KG1 (cell line): Measurements from ENCODE around the gene MYCBP2.
"Not testable (repeated sequence)": the region's sequence is repeated elsewhere in the genome, so short reads cannot be mapped to it uniquely, and the experiment has no call there.

Experiments
- DNase-seq: peaks from one replicate; lab custom pipeline; 2025; lab: John Stamatoyannopoulos, UW

Gene MYCBP2

DNA sequence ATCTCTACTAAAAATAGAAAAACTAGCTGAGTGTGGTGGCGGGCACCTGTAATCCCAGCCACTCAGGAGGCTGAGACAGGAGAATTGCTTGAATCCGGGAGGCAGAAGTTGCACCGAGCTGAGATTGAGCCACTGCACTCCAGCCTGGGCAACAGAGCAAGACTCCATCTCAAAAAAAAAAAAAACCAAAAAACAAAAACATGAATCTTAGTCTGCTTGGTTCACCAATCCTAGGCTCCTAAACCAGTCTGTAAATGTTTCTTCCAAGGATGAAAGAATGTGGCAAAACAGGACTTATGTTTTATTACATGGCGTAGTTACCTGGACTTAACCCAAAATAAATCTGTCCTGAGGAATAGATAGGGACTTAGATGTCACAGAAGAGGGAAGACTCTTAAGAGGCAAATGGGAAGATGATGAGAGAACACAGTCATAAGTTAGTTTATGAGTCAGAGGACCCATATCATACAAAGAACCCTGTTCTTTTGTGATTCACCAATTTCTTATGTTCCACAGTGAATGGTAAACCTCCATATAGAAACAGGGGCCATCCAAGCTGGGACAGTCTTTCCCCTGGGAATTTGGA, 293.1 kb downstream of the MYCBP2 start:
- DNase-seq: no peak

DNA sequence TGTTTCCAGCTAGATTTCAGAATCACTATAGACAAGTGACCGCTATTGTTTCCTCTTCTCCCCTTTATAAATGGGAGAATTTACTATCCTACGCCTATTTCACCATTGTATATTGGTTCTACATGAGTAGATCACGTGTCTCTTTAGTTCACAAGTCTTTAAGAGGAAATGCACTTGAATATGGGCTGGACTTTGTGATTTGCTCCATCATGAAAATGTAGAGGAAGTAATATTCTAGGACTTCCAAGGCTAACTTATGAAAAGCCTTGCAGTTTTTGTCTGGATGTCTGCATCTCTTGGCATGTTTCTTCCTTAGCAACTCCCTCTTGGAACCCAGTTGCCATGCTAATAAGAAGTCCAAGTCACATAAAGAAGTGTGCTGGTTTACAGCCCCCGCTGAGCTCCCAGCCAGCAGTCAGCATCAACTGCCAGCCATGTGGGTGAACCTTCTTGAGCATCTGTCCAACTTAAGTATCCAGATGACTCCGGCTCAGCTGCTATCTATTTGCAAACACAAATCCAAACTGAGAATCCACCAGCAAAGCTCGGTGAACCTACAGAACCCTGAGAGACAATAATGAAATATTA, 295.1 kb downstream of the MYCBP2 start:
- DNase-seq: no peak

DNA sequence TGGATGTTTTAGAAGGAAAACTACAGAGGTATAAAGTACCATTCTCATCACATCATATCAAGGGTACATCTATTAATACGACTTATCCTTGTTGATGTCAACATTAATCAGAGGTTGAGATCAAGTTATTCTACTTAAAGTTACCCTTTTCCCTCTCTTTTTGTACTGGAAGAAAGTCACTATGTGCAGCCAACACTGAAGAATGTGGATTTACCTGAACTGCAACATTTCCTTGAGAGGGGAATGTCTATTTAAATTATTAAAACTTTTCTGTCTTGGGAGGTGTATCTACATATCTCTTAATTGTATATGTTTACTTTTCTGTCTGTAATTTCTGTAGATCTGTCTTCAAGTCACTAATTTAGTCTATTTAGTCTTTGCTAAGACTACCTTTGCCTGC, 297.5 kb downstream of the MYCBP2 start:
- DNase-seq: no peak

DNA sequence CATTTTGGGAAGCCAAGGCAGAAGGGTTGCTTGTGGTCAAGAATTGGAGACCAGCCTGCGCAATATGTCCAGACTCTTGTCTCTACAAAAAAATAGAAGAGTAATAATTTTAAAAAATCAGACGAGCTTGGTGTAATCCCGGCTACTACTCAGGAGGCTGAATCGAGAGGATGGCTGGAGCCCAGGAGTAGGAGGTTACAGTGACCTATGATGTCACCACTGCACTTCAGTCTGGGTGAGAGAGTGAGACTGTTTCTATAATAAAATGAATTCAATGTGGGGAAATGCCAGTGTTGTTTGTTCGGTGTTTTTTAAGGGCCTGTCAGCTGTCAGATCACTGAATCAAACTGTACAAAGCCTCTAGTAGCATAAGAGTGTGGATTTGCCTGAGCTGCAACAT, 298.7 kb downstream of the MYCBP2 start:
- no peak for DNase-seq

DNA sequence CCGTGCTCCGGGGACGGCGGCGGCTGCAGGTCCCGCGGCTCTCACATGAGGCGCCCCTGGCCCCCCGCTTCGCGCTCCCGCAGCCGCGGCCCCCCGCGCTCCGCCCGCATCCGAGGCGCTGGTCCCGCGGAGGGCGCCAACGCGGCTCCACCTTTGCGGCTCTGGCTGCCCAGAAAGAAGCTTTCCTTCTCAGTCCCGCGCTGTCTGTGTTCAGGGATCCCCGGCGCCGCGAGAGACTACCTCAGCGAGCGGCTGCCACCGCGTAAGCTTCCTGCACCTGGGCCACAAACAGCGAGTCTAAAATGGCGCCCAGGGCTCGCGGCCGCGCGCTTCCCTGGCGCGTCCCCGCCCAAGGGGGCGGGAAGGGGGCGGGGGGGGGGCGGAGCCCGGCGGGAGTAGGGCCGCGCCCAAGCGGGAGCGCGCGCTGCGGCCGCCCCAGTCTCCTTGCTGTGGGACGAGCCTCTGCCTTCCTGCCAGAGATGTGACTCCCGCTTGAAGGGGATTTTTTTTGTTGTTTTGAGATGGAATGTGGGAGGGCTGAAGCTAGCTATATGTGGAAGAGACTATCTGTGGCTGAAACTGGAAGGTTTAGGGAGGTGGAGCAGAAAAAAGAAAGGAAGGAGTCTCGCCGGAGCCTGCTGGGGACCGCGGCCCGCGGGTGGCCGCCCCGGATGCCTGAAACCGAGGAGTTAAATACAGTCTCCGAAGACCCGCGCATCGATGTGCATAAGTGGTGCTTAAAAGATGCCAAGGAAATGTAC, 299.9 kb downstream of the MYCBP2 start, which contains the start of gene FBXL3:
Gene FBXL3, minus strand, starts transcription at position 299 of the 761 bp plus-strand sequence. CDS start 5,299 bp downstream, outside the sequence.
- peak; percentile 96 for DNase-seq

DNA sequence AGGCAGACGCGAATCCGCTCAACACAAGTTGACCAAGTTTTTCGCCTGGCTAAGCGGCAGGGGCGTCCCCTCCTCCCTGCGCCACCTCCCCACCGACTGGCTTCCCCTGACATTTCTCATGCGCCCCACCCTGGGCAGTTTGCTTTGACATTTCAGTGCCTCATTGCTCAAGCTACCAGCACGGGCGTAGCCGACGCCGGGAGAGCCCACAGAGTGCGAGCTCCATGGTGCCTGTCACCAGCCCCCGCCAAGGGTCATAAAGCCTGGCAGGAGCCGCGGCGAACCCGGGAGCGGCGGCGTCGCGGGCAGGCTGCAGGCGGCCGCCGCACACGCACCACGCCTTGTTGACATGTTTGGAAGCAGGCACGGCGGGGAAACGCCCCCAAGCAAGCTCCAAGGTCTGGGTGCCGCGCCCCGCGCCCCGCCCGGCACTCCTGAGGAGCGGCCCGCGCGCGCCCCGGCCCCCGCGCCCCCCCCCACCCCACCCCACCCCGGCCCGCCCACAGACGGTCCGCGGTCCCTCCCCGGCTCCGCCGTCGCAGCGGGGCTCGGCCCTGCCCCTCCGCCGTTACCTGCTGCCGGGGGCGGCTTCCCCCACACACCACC, 300.5 kb downstream of the MYCBP2 start:
- peak; percentile 54 for DNase-seq

DNA sequence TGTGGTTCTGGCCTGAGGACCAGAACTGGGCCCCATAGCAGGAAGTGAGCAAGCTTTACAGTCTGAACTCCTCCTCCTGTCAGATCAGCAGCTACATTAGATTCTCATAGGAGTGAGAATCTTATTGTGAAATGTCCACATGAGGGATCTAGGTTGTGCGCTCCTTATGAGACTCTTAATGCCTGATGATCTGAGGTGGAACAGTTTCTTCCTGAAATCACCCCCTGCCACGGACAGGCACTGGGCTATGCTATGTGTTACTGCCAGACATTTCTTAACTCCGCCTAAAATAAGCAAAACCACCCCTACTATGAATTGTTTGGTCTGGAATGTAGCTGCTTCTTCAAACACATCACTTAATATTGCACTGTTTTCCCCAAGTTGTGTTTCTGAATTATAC, 304.6 kb downstream of the MYCBP2 start:
- DNase-seq: no peak

DNA sequence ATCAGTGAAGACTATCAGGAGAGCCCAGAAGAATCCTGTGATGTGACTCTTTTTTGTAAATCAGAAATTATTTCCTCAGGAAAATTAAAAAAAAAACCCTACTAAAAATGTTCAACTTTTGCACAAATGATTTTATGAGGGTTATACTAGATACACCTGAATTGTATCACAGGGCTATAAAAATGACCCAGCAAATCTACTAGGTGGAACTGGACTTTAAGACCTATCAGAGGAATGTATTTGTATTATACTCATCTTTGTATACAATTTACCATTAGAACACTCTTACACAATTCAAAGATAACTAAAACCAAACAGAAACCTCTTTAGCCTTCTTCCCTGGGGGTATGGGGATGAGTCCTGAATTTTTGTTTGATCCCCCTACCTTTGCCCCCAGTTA, 307.1 kb downstream of the MYCBP2 start:
- no peak for DNase-seq

DNA sequence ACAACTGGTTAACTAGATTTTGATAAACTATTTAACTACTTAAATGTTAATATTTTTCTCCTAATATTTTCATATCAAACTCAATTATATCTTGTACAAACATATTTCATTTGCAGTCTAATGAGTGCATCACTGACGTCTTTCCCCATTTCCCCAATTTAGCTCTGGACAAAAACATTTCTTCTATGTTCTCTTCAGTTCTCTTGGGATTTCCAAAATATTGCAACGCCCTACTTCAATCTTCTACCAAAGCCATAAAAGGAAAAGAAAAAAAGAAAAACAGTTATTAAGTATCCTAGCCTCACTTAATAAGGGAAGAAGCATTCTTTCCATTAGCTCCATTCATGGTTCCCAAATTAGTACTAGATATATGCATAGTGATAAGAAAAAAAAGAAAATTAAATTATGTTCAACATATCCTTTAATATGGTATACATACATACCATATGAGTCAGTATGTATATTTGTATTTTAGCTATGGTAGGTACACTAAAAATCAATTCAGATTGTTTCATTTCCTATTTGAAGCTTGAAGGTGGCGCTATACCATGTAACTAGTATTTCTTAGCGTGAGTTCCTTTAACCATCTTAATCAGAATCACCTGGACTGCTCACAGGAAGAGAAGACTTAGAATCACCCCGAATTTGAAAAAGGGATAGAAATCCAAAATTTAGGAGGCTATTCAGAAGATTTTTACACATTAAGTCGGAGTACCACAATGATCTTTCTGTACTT, 309.8 kb downstream of the MYCBP2 start:
- DNase-seq: no peak

DNA sequence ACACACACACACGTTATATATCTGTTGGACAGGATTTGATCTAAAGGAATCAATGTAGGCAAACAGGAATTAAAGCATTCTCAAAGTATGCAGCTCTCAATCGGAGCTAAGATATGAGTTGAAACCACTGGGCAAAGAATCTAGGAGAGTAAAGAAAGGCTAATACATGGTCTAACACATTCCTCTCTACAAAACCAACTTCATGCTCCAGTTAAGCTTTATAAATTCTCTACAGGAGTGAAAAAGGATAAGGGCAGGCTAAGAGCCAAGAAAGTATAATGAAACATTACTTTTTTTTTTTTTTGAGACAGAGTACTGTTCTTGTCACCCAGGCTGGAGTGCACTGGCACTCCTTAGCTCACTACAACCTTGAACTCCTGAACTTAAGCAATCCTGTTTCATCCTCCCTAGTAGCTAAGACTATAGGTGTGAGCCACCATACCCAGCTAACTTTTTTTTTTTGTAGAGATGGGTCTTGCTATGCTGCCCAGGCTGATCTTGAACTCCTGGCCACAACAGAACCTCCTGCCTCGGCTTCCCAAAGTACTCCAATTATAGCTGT, 310.6 kb downstream of the MYCBP2 start:
- no peak for DNase-seq

DNA sequence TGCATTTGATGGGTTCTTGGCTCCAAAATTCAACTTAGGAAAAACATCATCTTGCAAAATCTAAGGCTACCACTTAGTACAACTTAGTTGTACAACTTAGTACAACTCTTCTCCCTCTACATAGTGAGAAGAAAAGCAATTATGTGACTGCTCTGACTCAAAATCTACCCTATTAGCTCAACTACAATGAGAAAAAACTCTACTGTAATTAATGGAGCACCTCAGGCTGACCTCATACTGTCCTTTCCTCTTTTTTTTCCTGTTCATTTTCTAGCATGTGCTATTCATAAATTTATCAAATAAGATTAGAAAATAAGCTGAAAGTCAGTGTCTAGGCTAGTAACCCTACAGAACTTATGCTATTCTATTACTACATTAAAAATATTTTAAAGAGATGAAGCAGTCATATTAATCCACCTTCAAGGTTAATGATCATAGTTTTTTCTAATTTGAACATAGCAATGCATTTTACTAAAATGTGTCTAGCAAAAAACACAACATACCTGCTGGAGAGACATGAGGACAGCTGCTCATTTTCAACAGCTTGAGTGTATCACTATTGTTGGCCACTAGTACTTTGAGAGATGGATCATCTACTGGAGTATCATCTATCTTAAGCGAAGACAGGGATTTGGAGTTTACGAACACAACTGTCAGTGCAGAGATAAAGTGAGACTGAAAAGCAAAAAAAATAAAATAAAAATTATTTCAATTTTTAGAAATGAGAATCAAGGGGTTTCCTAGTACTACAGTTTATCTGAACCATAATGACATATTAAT, 311.8 kb downstream of the MYCBP2 start:
- DNase-seq: no peak

DNA sequence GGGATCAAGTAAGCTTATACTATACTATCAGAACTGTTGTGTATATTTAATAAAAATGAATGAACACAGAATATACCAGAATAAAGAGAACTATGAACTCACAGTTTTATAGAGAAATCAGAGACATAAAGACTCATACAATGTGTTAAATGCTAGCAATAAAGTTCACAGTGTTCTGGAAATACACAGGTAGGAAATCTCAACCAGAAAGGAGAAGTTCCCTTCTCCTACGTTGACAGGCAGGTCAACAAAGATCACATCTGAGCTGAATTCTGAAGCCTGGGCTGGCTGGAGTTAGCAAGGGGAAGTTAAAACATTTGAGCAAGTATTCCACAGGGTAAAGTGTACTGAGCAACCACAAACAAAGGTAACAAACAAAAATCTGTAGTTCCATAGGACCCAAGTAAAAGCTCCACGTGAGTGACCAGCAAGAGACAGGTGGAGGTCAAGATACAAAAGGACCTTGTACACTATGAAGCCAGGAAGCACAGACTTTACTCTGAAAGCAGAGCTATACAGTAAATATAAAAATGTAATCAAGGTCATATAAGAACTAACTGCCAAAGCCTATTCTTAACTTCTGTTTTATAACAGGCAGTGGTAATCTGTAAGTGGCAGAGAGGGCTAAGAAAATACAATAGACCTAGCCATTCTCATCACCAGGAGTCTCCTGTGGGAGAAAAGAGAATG, 312.9 kb downstream of the MYCBP2 start:
- DNase-seq: no peak

DNA sequence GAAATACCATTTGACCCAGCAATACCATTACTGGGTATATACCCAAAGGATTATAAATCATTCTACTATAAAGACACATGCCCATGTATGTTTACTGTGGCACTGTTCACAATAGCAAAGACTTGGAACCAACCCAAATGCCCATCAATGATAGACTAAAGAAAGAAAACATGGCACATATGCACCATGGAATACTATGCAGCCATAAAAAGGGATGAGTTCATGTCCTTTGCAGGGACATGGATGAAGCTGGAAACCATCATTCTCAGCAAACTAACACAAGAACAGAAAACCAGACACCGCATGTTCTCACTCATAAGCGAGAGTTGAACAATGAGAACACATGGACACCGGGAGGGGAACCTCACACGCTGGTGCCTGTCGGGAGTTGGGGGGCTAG, 317.2 kb downstream of the MYCBP2 start:
- DNase-seq: not testable (repeated sequence)

DNA sequence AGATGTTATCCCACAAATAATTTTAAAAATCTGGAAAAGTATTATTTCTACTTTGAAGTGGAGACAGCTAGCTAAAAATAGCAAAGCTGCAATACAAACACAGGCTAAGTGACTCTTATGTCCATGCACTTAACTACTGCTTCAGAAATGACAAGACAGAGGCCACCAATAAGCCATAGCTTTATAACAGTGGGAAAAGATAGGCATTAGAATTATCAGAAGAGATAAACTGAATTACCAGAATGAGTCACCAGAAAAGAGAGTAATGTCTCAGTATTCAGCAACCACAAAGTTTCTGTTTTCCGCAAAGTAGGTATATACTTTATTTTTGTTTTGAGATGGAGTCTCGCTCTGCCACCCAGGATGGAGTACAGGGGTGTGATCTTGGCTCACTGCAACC, 317.9 kb downstream of the MYCBP2 start:
- no peak for DNase-seq

DNA sequence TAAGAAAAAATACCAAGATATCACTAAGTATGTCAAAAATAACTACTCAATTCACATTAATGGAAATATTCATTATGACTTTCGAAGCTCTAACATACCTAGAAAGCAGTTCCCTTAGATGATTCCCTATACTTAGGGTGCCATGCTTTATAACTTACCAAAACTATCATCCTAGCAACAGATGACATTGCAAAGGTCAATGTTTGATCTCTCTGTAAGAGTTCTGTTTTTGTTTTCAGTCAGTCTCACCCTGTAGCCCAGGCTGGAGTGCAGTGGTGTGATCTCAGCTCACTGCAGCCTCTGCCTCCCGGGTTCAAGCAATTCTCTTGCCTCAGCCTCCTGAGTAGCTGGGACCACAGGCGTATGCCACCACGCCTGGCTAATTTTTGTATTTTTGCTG, 318.6 kb downstream of the MYCBP2 start:
- DNase-seq: not testable (repeated sequence)

DNA sequence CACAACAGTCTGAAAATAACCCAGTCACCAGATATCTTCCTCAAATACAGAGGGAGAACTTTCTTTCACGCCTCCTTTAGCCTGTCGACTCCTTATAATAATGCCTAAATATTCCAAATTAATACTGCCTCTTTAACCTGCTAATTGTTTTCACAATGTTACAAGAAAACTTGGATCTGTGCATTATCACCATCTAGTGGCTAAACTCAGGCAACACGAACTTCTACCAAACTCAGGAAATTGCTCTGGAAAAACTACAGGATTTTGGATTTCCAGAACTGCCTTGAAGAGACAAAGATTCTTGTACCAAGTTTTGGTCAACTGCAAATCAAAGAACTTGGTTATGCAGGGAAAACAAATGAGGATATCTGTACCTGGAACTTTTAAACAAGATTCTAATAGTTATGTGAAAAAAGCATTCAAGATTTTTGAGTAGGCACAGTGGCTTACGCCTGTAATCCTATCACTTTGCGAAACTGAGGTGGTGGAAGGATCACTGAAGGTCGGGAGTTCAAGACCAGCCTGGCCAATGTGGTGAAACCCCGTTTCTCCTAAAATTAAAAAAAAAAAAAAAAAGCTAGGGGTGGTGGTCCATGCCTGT, 324.2 kb downstream of the MYCBP2 start:
- DNase-seq: no peak

DNA sequence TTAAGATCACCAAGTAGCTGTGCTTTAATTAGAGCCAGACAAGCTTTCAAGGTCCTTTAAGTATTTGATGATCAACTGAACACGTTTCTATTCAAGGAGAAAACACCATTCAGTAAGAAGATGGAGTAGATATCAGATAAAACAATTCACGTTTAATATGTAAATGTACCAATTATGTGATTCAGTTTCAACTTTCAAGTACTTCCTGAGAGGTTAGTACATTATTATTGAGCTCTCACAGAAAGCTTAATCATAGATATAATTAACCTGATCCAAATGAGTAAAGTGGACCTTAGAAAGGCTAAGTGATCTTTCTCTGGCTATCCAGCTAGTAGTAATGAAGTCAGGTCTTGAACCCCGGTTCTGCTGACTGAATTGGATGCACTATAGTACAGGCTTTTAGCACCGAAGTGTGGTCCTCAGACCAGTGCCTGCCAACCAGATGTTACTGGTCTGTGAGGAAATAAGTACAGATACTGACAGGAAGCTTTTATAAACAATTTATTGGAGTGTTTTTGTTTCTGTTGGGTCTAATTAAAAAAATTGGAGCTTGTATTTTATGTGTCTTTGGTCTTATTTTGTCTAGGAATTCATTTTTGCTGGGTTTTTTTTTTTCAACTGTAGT, 324.8 kb downstream of the MYCBP2 start:
- DNase-seq: no peak

DNA sequence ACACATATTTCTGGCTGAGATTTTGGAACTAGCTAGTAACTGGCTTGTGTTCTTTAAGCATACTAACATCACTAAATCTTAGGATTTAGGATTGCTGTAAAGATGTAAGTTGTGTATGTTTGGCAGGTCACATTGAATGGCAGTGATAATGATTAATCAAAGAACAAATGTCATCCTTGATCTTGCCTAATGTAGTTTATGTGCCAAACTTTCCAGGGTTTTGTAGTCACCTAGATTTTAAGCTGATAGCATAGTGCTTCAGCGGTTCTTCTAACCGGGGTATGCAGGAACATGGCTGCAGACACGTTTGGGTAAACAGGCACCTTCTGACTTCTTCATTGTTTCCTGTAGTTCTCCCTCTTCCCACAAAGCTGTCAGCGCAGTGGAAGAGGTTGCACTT, 325.4 kb downstream of the MYCBP2 start:
- DNase-seq: no peak

DNA sequence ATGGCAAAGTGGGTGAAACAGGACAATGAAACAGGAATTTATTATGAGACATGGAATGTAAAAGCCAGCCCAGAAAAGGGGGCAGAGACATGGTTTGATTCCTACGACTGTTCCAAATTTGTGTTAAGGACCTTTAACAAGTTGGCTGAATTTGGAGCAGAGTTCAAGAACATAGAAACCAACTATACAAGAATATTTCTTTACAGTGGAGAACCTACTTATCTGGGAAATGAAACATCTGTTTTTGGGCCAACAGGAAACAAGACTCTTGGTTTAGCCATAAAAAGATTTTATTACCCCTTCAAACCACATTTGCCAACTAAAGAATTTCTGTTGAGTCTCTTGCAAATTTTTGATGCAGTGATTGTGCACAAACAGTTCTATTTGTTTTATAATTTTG, 326.4 kb downstream of the MYCBP2 start:
- DNase-seq: no peak
